Liver (tissue), 9 donors: ENCODE data around the gene LPO. TPM values are rescaled to one million over a fixed set of nuclear protein-coding genes. Genes with fewer than 3 reads are reported as not detected.

Experiments used
- DNase-seq: peaks from one replicate; pipeline ENCODE4 v3.0.0-alpha.2; 2017; ENCODE audit warnings: low spot score
- H3K27ac ChIP-seq, 2 donors: one replicate each; pipeline ENCODE4 v1.7.0; 2013; ENCODE audit warnings: inconsistent platforms in 2 of 2, low read length in 2 of 2, control low read depth in 1 of 2, low read depth in 1 of 2, mild to moderate bottlenecking in 1 of 2
- H3K27me3 ChIP-seq, 4 donors: one replicate each; pipeline versions ENCODE4 v1.6.1 to v1.7.0; 2013; ENCODE audit warnings: low read length in 3 of 4, inconsistent platforms in 1 of 4, mild to moderate bottlenecking in 1 of 4, moderate library complexity in 1 of 4; ENCODE audit not compliant: control insufficient read depth in 4 of 4, insufficient read depth in 4 of 4
- H3K36me3 ChIP-seq, 4 donors: one replicate each; pipeline versions ENCODE4 v1.6.1 to v1.7.0; 2013; ENCODE audit warnings: low read length in 3 of 4, mild to moderate bottlenecking in 3 of 4, low read depth in 1 of 4, moderate library complexity in 1 of 4; ENCODE audit not compliant: control insufficient read depth in 4 of 4, insufficient read depth in 3 of 4
- H3K4me1 ChIP-seq, 4 donors: one replicate each; pipeline versions ENCODE4 v1.6.1 to v1.7.0; 2013; ENCODE audit warnings: low read length in 3 of 4, mild to moderate bottlenecking in 3 of 4, moderate library complexity in 1 of 4; ENCODE audit not compliant: control insufficient read depth in 4 of 4, insufficient read depth in 4 of 4
- H3K4me3 ChIP-seq, 3 donors: one replicate each; pipeline versions ENCODE4 v1.6.1 to v1.7.0; 2013; ENCODE audit warnings: low read length in 3 of 3, control low read depth in 1 of 3, low read depth in 1 of 3, mild to moderate bottlenecking in 1 of 3
- H3K9ac ChIP-seq, 2 donors: one replicate each; pipeline ENCODE4 v1.7.0; 2013; ENCODE audit warnings: low read length in 2 of 2, mild to moderate bottlenecking in 2 of 2, moderate library complexity in 2 of 2, control low read depth in 1 of 2, low read depth in 1 of 2
- H3K9me3 ChIP-seq, 4 donors: one replicate each; pipeline versions ENCODE4 v1.6.1 to v1.7.0; 2013; ENCODE audit warnings: low read length in 3 of 4; ENCODE audit not compliant: control insufficient read depth in 4 of 4
- EGR1 ChIP-seq, 2 donors: IDR thresholded peaks; 2 replicates each; pipeline ENCODE4 v1.6.1; 2016 to 2018; ENCODE audit warnings: antibody characterized with exemption in 2 of 2, low read depth in 2 of 2
- FOXA1 ChIP-seq: IDR thresholded peaks from 2 replicates; pipeline ENCODE4 v1.6.1; 2016; ENCODE audit warnings: antibody characterized with exemption
- FOXA2 ChIP-seq: IDR thresholded peaks from 2 replicates; pipeline ENCODE4 v1.6.1; 2016; ENCODE audit warnings: antibody characterized with exemption
- GABPA ChIP-seq, 2 donors: IDR thresholded peaks in 1 of 2; conservative IDR thresholded peaks in 1 of 2; 2 replicates each; pipeline ENCODE4 v1.6.1; 2016; ENCODE audit warnings: antibody characterized with exemption in 2 of 2, mild to moderate bottlenecking in 1 of 2, moderate library complexity in 1 of 2
- HNF4A ChIP-seq, 2 donors: conservative IDR thresholded peaks; 2 replicates each; pipeline ENCODE4 v1.6.1; 2016; ENCODE audit warnings: antibody characterized with exemption in 2 of 2, mild to moderate bottlenecking in 2 of 2
- HNF4G ChIP-seq: IDR thresholded peaks from 2 replicates; pipeline ENCODE4 v1.6.1; 2016; ENCODE audit warnings: antibody characterized with exemption
- JUND ChIP-seq, 2 donors: IDR thresholded peaks; 2 replicates each; pipeline ENCODE4 v1.6.1; 2016; ENCODE audit warnings: antibody characterized with exemption in 2 of 2
- NR2F2 ChIP-seq: IDR thresholded peaks from 2 replicates; pipeline ENCODE4 v1.6.1; 2016; ENCODE audit warnings: antibody characterized with exemption
- RAD21 ChIP-seq, 2 donors: IDR thresholded peaks; 2 replicates each; pipeline ENCODE4 v1.6.1; 2016; ENCODE audit warnings: antibody characterized with exemption in 2 of 2, mild to moderate bottlenecking in 2 of 2
- RXRA ChIP-seq, 2 donors: IDR thresholded peaks; 2 replicates each; pipeline ENCODE4 v1.6.1; 2017 to 2018; ENCODE audit warnings: antibody characterized with exemption in 2 of 2, mild to moderate bottlenecking in 1 of 2
- SP1 ChIP-seq: IDR thresholded peaks from 2 replicates; pipeline ENCODE4 v1.6.1; 2018; ENCODE audit warnings: antibody characterized with exemption, mild to moderate bottlenecking
- TAF1 ChIP-seq: conservative IDR thresholded peaks from 2 replicates; pipeline ENCODE4 v1.6.1; 2016; ENCODE audit warnings: antibody characterized with exemption, mild to moderate bottlenecking
- YY1 ChIP-seq: IDR thresholded peaks from 2 replicates; pipeline ENCODE4 v1.6.1; 2016; ENCODE audit warnings: antibody characterized with exemption, mild to moderate bottlenecking
- WGBS: extraction: QIAGEN DNeasy Blood & Tissue Kit; methylation state at CpG from one replicate; pipeline ENCODE4 v1.1.7; 2013; 5-methylcytosine and 5-hydroxymethylcytosine counted together
- polyA plus RNA-seq, 2 donors: library from polyadenylated mRNA; stranded (reverse) in 1 of 2; unstranded in 1 of 2; fragments of 200-250 nt in 1 of 2; fragments of >200 nt in 1 of 2; fragmentation: Nextera tagmentation in 1 of 2; extraction: Ambion mirVana in 1 of 2; gene quantifications; one replicate each; pipeline versions ENCODE4 v1.2.1 to v1.2.3, GENCODE V29; 2013 to 2015
- total RNA-seq, 2 donors: library from RNA; depleted of rRNA; stranded (reverse); fragments of >200 nt; gene quantifications; one replicate each; pipeline ENCODE4 v1.2.3, GENCODE V29; 2014
- TF ChIP-seq, protein P1 (sequence below): fragments of 150-350 bp; IDR thresholded peaks from 2 replicates; pipeline ENCODE4 v1.5.1; 2017; ENCODE audit warnings: improper control_type of control experiment, low read depth, low read length; ENCODE audit not compliant: missing input control
- TF ChIP-seq, protein P2 (sequence below): IDR thresholded peaks from 2 replicates; pipeline ENCODE4 v1.6.1; 2016; ENCODE audit warnings: antibody characterized with exemption
- TF ChIP-seq, protein P3 (sequence below): IDR thresholded peaks from 2 replicates; pipeline ENCODE4 v1.6.1; 2016; ENCODE audit warnings: antibody characterized with exemption
- donor health status: healthy.
- donor health status: healthy.
- donor health status: healthy.
- donor health status: healthy.
- donor health status: healthy.

LPO gene
- total and polyA plus RNA-seq, 4 donors: not detected

DNA sequence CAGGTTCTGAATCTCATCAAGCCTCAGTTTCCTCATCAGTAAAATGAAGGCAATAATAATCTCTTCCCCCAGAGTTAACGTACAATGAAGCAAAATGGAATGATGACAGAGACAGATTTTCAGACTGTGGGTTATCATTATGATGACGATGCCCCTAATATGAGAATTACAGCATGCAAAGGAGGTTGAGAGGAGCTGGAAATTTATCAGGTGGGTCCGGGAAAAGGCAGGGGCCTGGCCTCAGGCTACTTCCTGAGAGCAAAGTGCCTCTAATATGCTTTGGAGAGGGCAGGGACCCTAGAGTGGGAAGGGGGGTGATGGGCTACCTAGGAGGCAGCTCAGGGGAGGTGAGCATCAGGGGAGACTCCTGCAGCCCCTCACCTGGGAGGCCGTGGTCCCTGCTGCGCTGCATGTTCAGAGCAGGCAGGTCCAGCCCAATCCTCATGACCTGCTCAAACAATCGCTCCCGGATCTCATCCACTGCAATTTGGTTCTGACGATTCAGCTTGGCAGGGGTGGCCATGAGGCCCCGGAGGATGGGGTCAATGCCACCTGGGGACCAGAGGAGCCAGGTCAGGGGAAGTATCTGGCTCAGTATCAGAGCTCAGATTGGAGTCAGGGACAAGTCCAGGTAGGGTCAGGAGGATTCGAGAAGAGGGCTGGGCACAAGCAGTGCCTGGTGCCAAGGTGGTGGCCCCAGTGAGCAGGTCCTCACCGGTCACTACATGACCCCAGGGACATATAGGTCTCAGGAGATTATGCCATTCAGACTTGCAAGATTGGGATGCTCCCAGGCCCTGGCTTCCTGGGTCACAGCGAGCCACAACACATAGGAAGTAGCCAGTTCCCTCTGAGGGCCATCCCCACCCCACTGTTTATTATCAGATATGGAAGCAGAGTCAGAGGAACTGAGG lies 34.2 kb downstream of the LPO start:
- Histone ChIP-seq H3K4me1 (no peaks in the 10 kb centered on the region), H3K27me3 (no peaks in the 10 kb centered on the region), H3K9ac (no peak overlapping the region), H3K4me3 (no peak overlapping the region), H3K36me3 (no peaks in the 10 kb centered on the region), H3K27ac (no peak overlapping the region), H3K9me3 (no peaks in the 10 kb centered on the region)
- DNase-seq: no peak
- 85% methylated on average over 12 of the region's 12 CpGs for WGBS
- TF ChIP-seq TAF1 (no peak), YY1 (no peak), FOXA1 (no peak), RXRA (IDR thresholded peaks at IDR 0.05) (no peak), JUND (IDR thresholded peaks at IDR 0.05) (no peak), GABPA (IDR thresholded peaks at IDR 0.05 in 1 of 2, conservative IDR thresholded peaks at IDR 0.05 in 1 of 2) (no peak), EGR1 (IDR thresholded peaks at IDR 0.05; ENCODE audit: low read depth in 2 of 2) (no peak), FOXA2 (no peak), HNF4A (conservative IDR thresholded peaks at IDR 0.05) (no peak)
- TF ChIP-seq, protein P1, sequence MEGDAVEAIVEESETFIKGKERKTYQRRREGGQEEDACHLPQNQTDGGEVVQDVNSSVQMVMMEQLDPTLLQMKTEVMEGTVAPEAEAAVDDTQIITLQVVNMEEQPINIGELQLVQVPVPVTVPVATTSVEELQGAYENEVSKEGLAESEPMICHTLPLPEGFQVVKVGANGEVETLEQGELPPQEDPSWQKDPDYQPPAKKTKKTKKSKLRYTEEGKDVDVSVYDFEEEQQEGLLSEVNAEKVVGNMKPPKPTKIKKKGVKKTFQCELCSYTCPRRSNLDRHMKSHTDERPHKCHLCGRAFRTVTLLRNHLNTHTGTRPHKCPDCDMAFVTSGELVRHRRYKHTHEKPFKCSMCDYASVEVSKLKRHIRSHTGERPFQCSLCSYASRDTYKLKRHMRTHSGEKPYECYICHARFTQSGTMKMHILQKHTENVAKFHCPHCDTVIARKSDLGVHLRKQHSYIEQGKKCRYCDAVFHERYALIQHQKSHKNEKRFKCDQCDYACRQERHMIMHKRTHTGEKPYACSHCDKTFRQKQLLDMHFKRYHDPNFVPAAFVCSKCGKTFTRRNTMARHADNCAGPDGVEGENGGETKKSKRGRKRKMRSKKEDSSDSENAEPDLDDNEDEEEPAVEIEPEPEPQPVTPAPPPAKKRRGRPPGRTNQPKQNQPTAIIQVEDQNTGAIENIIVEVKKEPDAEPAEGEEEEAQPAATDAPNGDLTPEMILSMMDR: no peak
- TF ChIP-seq, protein P2, sequence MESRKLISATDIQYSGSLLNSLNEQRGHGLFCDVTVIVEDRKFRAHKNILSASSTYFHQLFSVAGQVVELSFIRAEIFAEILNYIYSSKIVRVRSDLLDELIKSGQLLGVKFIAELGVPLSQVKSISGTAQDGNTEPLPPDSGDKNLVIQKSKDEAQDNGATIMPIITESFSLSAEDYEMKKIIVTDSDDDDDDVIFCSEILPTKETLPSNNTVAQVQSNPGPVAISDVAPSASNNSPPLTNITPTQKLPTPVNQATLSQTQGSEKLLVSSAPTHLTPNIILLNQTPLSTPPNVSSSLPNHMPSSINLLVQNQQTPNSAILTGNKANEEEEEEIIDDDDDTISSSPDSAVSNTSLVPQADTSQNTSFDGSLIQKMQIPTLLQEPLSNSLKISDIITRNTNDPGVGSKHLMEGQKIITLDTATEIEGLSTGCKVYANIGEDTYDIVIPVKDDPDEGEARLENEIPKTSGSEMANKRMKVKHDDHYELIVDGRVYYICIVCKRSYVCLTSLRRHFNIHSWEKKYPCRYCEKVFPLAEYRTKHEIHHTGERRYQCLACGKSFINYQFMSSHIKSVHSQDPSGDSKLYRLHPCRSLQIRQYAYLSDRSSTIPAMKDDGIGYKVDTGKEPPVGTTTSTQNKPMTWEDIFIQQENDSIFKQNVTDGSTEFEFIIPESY: no peak

DNA sequence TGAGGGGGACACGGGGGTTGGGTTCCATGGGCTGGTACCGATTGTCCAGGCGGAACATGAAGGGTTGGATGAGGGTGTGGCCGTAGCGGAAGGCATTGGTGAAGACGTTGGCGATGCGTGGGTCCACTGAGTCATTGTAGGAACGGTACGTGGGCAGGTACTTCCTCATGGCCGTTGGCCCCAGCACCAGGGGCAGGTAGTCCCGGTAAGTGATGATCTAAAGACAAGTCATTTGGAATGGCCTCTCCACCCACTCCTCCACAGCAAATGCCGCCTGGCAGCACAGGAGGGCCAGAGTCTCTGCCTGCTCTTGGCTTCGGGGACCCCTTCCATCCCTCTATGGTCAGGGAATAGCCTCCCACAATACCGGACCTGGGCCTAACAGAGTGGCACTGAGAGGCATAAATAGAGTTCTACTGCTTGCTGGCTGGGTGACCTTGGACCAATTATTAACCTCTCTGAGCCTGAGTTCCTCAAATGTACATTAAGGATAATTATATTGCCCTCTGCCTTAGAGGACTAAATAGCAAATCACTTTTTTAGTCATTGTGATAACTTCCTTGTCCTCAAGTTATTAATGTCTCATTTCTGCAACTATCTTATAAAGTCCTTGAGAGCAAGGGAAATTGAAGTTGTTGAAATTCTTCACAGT lies 35.2 kb downstream of the LPO start:
- no peaks in the 10 kb centered on the region for H3K9me3 ChIP-seq
- TF ChIP-seq EGR1 (IDR thresholded peaks at IDR 0.05; ENCODE audit: low read depth in 2 of 2) (no peak), JUND (IDR thresholded peaks at IDR 0.05) (no peak), NR2F2 (no peak), RXRA (IDR thresholded peaks at IDR 0.05) (no peak), FOXA2 (no peak), SP1 (no peak), RAD21 (IDR thresholded peaks at IDR 0.05) (no peak), HNF4G (no peak), FOXA1 (no peak), TAF1 (no peak)
- TF ChIP-seq, protein P3, sequence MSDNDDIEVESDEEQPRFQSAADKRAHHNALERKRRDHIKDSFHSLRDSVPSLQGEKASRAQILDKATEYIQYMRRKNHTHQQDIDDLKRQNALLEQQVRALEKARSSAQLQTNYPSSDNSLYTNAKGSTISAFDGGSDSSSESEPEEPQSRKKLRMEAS: no peak
- H3K9ac ChIP-seq: no peak overlapping the region
- WGBS: 76% methylated on average over 15 of the region's 15 CpGs
- no peak overlapping the region for H3K4me3 ChIP-seq
- no peak for DNase-seq
- no peak overlapping the region for H3K27ac ChIP-seq
- no peaks in the 10 kb centered on the region for H3K4me1 ChIP-seq
- H3K36me3 ChIP-seq: no peaks in the 10 kb centered on the region
- no peaks in the 10 kb centered on the region for H3K27me3 ChIP-seq
